NCI-H526 (cell line): ENCODE measurements around the gene AIM2.
"Not testable (repeated sequence)": the region's sequence is repeated elsewhere in the genome, so short reads cannot be mapped to it uniquely, and the experiment has no call there.

ENCODE experiments used
- DNase-seq, 2 experiments: peaks; one replicate each; lab custom pipeline; 2025; lab: John Stamatoyannopoulos, UW

The AIM2 gene

GRCh38 chr1:159079525-159079924 lies 3.0 kb upstream of the AIM2 start:
- DNase-seq: no peak

GRCh38 chr1:159077120-159077961 lies 775 bp upstream of the AIM2 start:
- no peak for DNase-seq

GRCh38 chr1:159071970-159072582 lies 4.5 kb downstream of the AIM2 start:
- DNase-seq: peak; percentile 61 to 87

GRCh38 chr1:159068886-159069285 lies 7.7 kb downstream of the AIM2 start:
- DNase-seq: no peak

- DNase-seq: peak in 1 of 2 experiments; percentile 11
These were observed 8.6 kb downstream of the AIM2 start for GRCh38 chr1:159067699-159068621.

GRCh38 chr1:159066108-159066507 lies 10.5 kb downstream of the AIM2 start:
- no peak for DNase-seq

- DNase-seq: no peak
These were observed 11.5 kb downstream of the AIM2 start for GRCh38 chr1:159065106-159065505.

- DNase-seq: no peak
These were observed 17.8 kb downstream of the AIM2 start for GRCh38 chr1:159058751-159059150.

- DNase-seq: peak in 1 of 2 experiments; percentile 54
These were observed 20.4 kb downstream of the AIM2 start for GRCh38 chr1:159056069-159056698.

- no peak for DNase-seq
These were observed 21.4 kb downstream of the AIM2 start for GRCh38 chr1:159055181-159055641.

- DNase-seq: no peak
These were observed 22.1 kb downstream of the AIM2 start for GRCh38 chr1:159054427-159054826.

- DNase-seq: no peak
These were observed 25.1 kb downstream of the AIM2 start for GRCh38 chr1:159051436-159051835.

- not testable (repeated sequence) for DNase-seq
These were observed 30.1 kb downstream of the AIM2 start for GRCh38 chr1:159046486-159046885.

GRCh38 chr1:159040893-159041724 lies 35.5 kb downstream of the AIM2 start:
- DNase-seq: no peak

- DNase-seq: no peak
These were observed 36.4 kb downstream of the AIM2 start for GRCh38 chr1:159040206-159040605.

- no peak for DNase-seq
These were observed 45.6 kb downstream of the AIM2 start for GRCh38 chr1:159030877-159031447.

GRCh38 chr1:159030311-159030710 lies 46.3 kb downstream of the AIM2 start:
- DNase-seq: no peak

- DNase-seq: not testable (repeated sequence)
These were observed 49.7 kb downstream of the AIM2 start for GRCh38 chr1:159026841-159027240.

- no peak for DNase-seq
These were observed 51.5 kb downstream of the AIM2 start for GRCh38 chr1:159025043-159025442.

GRCh38 chr1:159023723-159024122 lies 52.8 kb downstream of the AIM2 start:
- DNase-seq: no peak
